HG02884 (cell line): ENCODE measurements around the gene NDUFS3.

Source experiments
- ATAC-seq: cut with Tn5 transposase; IDR thresholded peaks from one replicate; pipeline ENCODE4 v1.9.1; 2021; ENCODE audit warnings: mild to moderate bottlenecking, moderate library complexity; ENCODE audit not compliant: unreplicated experiment

Gene NDUFS3

GRCh38 chr11:47589977-47590861 is 11.3 kb downstream of the NDUFS3 start:
- no peak for ATAC-seq

GRCh38 chr11:47591764-47592163 is 12.9 kb downstream of the NDUFS3 start:
- no peak for ATAC-seq

GRCh38 chr11:47592251-47592650 is 13.4 kb downstream of the NDUFS3 start:
- no peak for ATAC-seq

GRCh38 chr11:47592970-47593369 is 14.1 kb downstream of the NDUFS3 start:
- no peak for ATAC-seq

GRCh38 chr11:47593492-47593933 is 14.6 kb downstream of the NDUFS3 start:
- ATAC-seq = no peak

- ATAC-seq = no peak
These were observed 15.3 kb downstream of the NDUFS3 start, which contains the start of gene C1QTNF4 for GRCh38 chr11:47593934-47594855. Gene C1QTNF4, minus strand, starts transcription at chr11:47594411. Its CDS starts 3,601 bp downstream, at chr11:47590810.

- no peak for ATAC-seq
These were observed 16.2 kb downstream of the NDUFS3 start for GRCh38 chr11:47595029-47595428.

GRCh38 chr11:47595967-47596366 is 17.1 kb downstream of the NDUFS3 start:
- no peak for ATAC-seq

- no peak for ATAC-seq
These were observed 21.0 kb downstream of the NDUFS3 start for GRCh38 chr11:47599902-47600301.

GRCh38 chr11:47603295-47603694 is 24.4 kb downstream of the NDUFS3 start:
- ATAC-seq = no peak

- no peak for ATAC-seq
These were observed 27.0 kb downstream of the NDUFS3 start for GRCh38 chr11:47605921-47606320.

GRCh38 chr11:47606731-47607130 is 27.9 kb downstream of the NDUFS3 start:
- no peak for ATAC-seq

GRCh38 chr11:47607380-47607779 is 28.5 kb downstream of the NDUFS3 start:
- no peak for ATAC-seq

GRCh38 chr11:47609675-47610074 is 30.8 kb downstream of the NDUFS3 start:
- no peak for ATAC-seq

- peak; percentile 87 for ATAC-seq
These were observed 32.5 kb downstream of the NDUFS3 start for GRCh38 chr11:47611348-47611794.

GRCh38 chr11:47615249-47615648 is 36.4 kb downstream of the NDUFS3 start:
- ATAC-seq = no peak

GRCh38 chr11:47616726-47617416 is 38.0 kb downstream of the NDUFS3 start:
- no peak for ATAC-seq

GRCh38 chr11:47617417-47617809 is 38.5 kb downstream of the NDUFS3 start:
- ATAC-seq = no peak

- no peak for ATAC-seq
These were observed 42.0 kb downstream of the NDUFS3 start for GRCh38 chr11:47620836-47621378.

GRCh38 chr11:47626234-47626633 is 47.4 kb downstream of the NDUFS3 start:
- ATAC-seq = no peak

GRCh38 chr11:47628026-47628425 is 49.2 kb downstream of the NDUFS3 start:
- no peak for ATAC-seq
